WERI-Rb-1 (cell line): ENCODE measurements around the gene PPT2.

Experiments
- DNase-seq: peaks from one replicate; pipeline ENCODE4 v3.0.0-alpha.2; 2020
- H3K27ac ChIP-seq: fragments of 250-450 bp; sonication (Bioruptor Pico); 2 replicates; pipeline ENCODE4 v1.5.1; 2020; ENCODE audit warnings: mild to moderate bottlenecking, moderate library complexity
- H3K27me3 ChIP-seq: fragments of 250-450 bp; sonication (Bioruptor Pico); 2 replicates; pipeline ENCODE4 v1.5.1; 2021; ENCODE audit warnings: mild to moderate bottlenecking, low read depth, moderate library complexity; ENCODE audit not compliant: insufficient read depth, severe bottlenecking
- H3K36me3 ChIP-seq: fragments of 250-450 bp; sonication (Bioruptor Pico); 2 replicates; pipeline ENCODE4 v1.5.1; 2020; ENCODE audit warnings: mild to moderate bottlenecking, moderate library complexity
- H3K4me3 ChIP-seq: 2 replicates; pipeline ENCODE4 v1.5.1; 2011; ENCODE audit warnings: low read depth, mild to moderate bottlenecking, control low read depth, low read length
- H3K9me3 ChIP-seq: fragments of 250-450 bp; sonication (Bioruptor Pico); 2 replicates; pipeline ENCODE4 v1.5.1; 2021; ENCODE audit warnings: mild to moderate bottlenecking, moderate library complexity; ENCODE audit not compliant: severe bottlenecking
- CTCF ChIP-seq: IDR thresholded peaks from 2 replicates; pipeline ENCODE4 v1.5.1; 2011; ENCODE audit warnings: low read depth, mild to moderate bottlenecking, control low read depth, inconsistent platforms, low read length

The PPT2 gene

GRCh38 chr6:32127717-32128592 lies 26.0 kb upstream of the PPT2 start, which contains the start of gene ATF6B:
TSS of gene ATF6B (minus strand) at chr6:32128246. CDS start at chr6:32128207, 39 bp downstream.
- Histone ChIP-seq H3K9me3 (no peaks in the 10 kb centered on the region), H3K36me3 (peaks cover 38% of the 10 kb centered on the region), H3K27me3 (no peaks in the 10 kb centered on the region), H3K4me3 (peak within 1 kb of the TSS; percentile 88), H3K27ac (peak within 1 kb of the TSS; percentile 87)
- DNase-seq = peak; percentile 100
- TF ChIP-seq CTCF = no peak

- peaks cover 32% of the 10 kb centered on the region for H3K36me3 ChIP-seq
- no peak for DNase-seq
- H3K27ac ChIP-seq = peak overlapping the region; percentile 21
- H3K4me3 ChIP-seq = no peak overlapping the region
- no peak for TF ChIP-seq CTCF
- H3K9me3 ChIP-seq = no peaks in the 10 kb centered on the region
- no peaks in the 10 kb centered on the region for H3K27me3 ChIP-seq
These were observed 25.1 kb upstream of the PPT2 start for GRCh38 chr6:32128751-32129296.

GRCh38 chr6:32129297-32130088 lies 24.4 kb upstream of the PPT2 start:
- Histone ChIP-seq H3K9me3 (no peaks in the 10 kb centered on the region), H3K27ac (peak overlapping the region; percentile 75), H3K36me3 (peaks cover 25% of the 10 kb centered on the region), H3K27me3 (no peaks in the 10 kb centered on the region), H3K4me3 (peak overlapping the region; percentile 79)
- no peak for DNase-seq
- TF ChIP-seq CTCF = no peak

GRCh38 chr6:32131439-32131948 lies 22.4 kb upstream of the PPT2 start:
- no peaks in the 10 kb centered on the region for H3K27me3 ChIP-seq
- H3K4me3 ChIP-seq = no peak overlapping the region
- H3K9me3 ChIP-seq = no peaks in the 10 kb centered on the region
- H3K27ac ChIP-seq = no peak overlapping the region
- H3K36me3 ChIP-seq = peaks cover 5% of the 10 kb centered on the region
- DNase-seq = no peak
- no peak for TF ChIP-seq CTCF

- H3K4me3 ChIP-seq = no peak overlapping the region
- no peak for TF ChIP-seq CTCF
- no peak for DNase-seq
- no peaks in the 10 kb centered on the region for H3K9me3 ChIP-seq
- no peaks in the 10 kb centered on the region for H3K27me3 ChIP-seq
- no peak overlapping the region for H3K27ac ChIP-seq
- no peaks in the 10 kb centered on the region; the same call in 1 of the 2 replicates for H3K36me3 ChIP-seq
These were observed 21.8 kb upstream of the PPT2 start for GRCh38 chr6:32132110-32132509.
